HS-27A (cell line): Measurements from ENCODE around the gene HOXC9.
"Not testable (repeated sequence)": the region's sequence is repeated elsewhere in the genome, so short reads cannot be mapped to it uniquely, and the experiment has no call there.

Experiments
- DNase-seq: peaks from one replicate; pipeline ENCODE4 v3.0.0-alpha.2; 2012; ENCODE audit warnings: low read depth, missing footprints

The HOXC9 gene

GRCh38 chr12:54040148-54040494, 40.2 kb downstream of the HOXC9 start:
- DNase-seq = no peak

GRCh38 chr12:54040648-54041047, 40.7 kb downstream of the HOXC9 start:
- no peak for DNase-seq

GRCh38 chr12:54041097-54041690, 41.2 kb downstream of the HOXC9 start:
- no peak for DNase-seq

GRCh38 chr12:54042033-54042432, 42.1 kb downstream of the HOXC9 start:
- DNase-seq = not testable (repeated sequence)

GRCh38 chr12:54042970-54043853, 43.3 kb downstream of the HOXC9 start:
- DNase-seq = no peak

- DNase-seq = no peak
Observed at GRCh38 chr12:54044425-54045103, 44.6 kb downstream of the HOXC9 start.

GRCh38 chr12:54045401-54045800, 45.4 kb downstream of the HOXC9 start:
- no peak for DNase-seq

- DNase-seq = no peak
Observed at GRCh38 chr12:54045868-54046521, 46.0 kb downstream of the HOXC9 start.

GRCh38 chr12:54046809-54047159, 46.8 kb downstream of the HOXC9 start:
- DNase-seq = no peak

GRCh38 chr12:54047160-54047963, 47.4 kb downstream of the HOXC9 start:
- no peak for DNase-seq

- no peak for DNase-seq
Observed at GRCh38 chr12:54047964-54048303, 48.0 kb downstream of the HOXC9 start.

GRCh38 chr12:54048406-54049093, 48.6 kb downstream of the HOXC9 start:
- no peak for DNase-seq

GRCh38 chr12:54049108-54049507, 49.1 kb downstream of the HOXC9 start:
- no peak for DNase-seq

GRCh38 chr12:54050482-54050810, 50.5 kb downstream of the HOXC9 start:
- DNase-seq = no peak

- no peak for DNase-seq
Observed at GRCh38 chr12:54051026-54051842, 51.3 kb downstream of the HOXC9 start.

- no peak for DNase-seq
Observed at GRCh38 chr12:54051874-54052437, 52.0 kb downstream of the HOXC9 start.

GRCh38 chr12:54052438-54053002, 52.6 kb downstream of the HOXC9 start:
- DNase-seq = no peak
